Brain microvascular endothelial cell (primary cell): Measurements from ENCODE around the gene HCK.

Experiments
- DNase-seq: peaks from one replicate; pipeline ENCODE4 v3.0.0-alpha.2; 2020
- H3K27ac ChIP-seq: fragments of 250-450 bp; sonication (Bioruptor Pico); 2 replicates; pipeline ENCODE4 v1.5.1; 2020; ENCODE audit warnings: mild to moderate bottlenecking, moderate library complexity
- H3K27me3 ChIP-seq: fragments of 250-450 bp; sonication (Bioruptor Pico); replicated peaks from 2 replicates; pipeline ENCODE4 v1.5.1; 2020; ENCODE audit warnings: mild to moderate bottlenecking
- H3K36me3 ChIP-seq: fragments of 250-450 bp; sonication (Bioruptor Pico); replicated peaks from 2 replicates; pipeline ENCODE4 v1.5.1; 2020; ENCODE audit warnings: mild to moderate bottlenecking
- H3K4me3 ChIP-seq: 2 replicates; pipeline ENCODE4 v1.5.1; 2011; ENCODE audit warnings: low read depth, mild to moderate bottlenecking, control low read depth, low read length, moderate library complexity
- CTCF ChIP-seq: IDR thresholded peaks from 2 replicates; pipeline ENCODE4 v1.5.1; 2011; ENCODE audit warnings: low read depth, mild to moderate bottlenecking, moderate library complexity, low read length, control low read depth, inconsistent platforms; ENCODE audit errors: missing control alignments
- in situ Hi-C: cut with HindIII; loops from 2 replicates; pipeline ENCODE4 v1.10.0; 2017; ENCODE audit warnings: low sequenced_read_pairs, low pct_ligation_motif_present

HCK gene

DNA sequence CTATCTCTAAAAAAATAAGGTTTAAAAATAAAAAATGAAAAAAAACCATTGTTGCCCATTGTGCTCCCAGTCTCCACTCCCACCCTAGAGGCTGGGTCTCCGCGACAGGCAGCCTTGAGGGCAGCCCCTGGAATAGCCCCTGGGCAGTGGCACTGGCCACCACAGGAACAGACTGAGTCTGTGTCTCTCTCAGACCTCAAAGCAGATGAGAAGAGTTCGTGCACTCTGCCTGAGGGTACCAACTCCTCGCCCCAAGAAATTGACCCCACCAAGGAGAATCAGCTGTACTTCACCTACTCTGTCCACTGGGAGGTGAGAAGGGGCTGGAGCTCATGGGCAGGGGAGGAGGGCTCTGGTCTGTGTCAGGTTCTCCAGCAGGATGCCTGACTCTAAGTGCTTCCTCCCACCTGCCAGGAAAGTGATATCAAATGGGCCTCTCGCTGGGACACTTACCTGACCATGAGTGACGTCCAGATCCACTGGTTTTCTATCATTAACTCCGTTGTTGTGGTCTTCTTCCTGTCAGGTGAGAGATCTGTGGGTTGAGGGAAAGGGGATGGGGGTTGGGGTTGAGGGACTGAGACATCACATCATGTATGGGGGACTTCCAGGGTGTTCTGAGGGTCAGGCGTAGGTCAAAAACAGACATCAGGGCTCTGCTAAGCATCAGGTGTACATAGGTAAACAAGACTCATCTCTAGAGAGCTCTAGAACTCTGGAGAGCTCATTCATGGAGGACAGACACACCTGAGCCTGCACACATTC, 93.0 kb downstream of the HCK start:
- Histone ChIP-seq H3K27me3 (no peaks in the 10 kb centered on the region), H3K36me3 (peaks cover 68% of the 10 kb centered on the region), H3K4me3 (no peak overlapping the region), H3K27ac (no peak overlapping the region)
- DNase-seq, result no peak
- in situ Hi-C loops, result no loop called here
- TF ChIP-seq CTCF, result no peak

GRCh38 chr20:32149566-32150170, 97.6 kb downstream of the HCK start:
- in situ Hi-C loops, result no loop called here
- H3K27me3 ChIP-seq, result no peaks in the 10 kb centered on the region
- no peak overlapping the region for H3K4me3 ChIP-seq
- no peak for TF ChIP-seq CTCF
- H3K36me3 ChIP-seq, result peaks cover 74% of the 10 kb centered on the region
- no peak overlapping the region for H3K27ac ChIP-seq
- DNase-seq, result no peak

DNA sequence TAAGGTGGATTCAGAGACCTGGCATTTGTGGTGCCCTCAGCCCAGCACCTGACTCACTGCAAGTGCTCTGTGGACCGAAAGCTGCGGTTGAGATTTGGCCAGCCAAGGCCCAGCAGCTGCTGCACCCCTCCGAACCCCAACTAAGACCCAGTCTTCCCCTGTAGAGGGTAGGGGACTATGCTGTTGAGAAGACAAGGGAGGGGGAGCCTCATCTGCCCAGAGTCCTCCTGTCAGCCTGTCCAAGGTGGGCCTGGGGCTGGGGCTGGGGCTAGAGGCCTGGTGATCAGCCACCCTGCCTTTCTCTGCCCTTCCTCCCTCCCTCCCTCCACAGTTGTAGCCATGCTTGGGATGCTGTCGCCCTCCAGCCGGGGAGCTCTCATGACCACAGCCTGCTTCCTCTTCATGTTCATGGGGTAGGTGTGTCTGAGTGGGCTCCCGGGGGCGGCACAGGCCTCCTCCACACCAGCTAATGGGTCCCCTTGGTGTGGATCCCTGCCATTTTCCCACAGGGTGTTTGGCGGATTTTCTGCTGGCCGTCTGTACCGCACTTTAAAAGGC, 98.3 kb downstream of the HCK start:
- DNase-seq, result no peak
- Histone ChIP-seq H3K36me3 (peaks cover 70% of the 10 kb centered on the region), H3K27me3 (no peaks in the 10 kb centered on the region), H3K4me3 (no peak overlapping the region), H3K27ac (no peak overlapping the region)
- TF ChIP-seq CTCF, result no peak
- in situ Hi-C loops, result no loop called here
